Measurements from ENCODE around the gene PHLPP1.
A peak's percentile ranks its signal among the peaks of the same experiment; 100 is the strongest.

DNA sequence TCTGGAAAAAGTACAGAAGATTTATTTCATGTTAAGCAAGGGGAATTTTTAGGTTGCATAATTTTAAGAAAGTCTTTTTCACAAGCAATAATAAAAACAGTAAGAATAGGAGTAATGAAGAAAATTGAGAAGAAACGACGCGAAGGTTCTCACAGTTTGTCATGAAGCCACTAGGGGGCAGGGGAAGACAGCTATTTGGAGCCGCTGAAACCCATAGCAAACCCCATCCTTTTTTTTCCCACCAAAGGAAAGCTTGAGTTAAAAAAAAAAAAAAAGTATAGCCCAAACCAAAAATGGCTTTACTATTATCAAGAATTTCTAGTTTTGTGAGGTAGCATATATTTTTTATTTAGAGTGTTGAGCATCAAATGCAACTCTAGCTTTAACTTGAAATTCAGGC, 300.9 kb downstream of the PHLPP1 start:
- TF ChIP-seq POLR2A (IDR thresholded peaks at IDR 0.05): no peak
- TF ChIP-seq, protein P1, sequence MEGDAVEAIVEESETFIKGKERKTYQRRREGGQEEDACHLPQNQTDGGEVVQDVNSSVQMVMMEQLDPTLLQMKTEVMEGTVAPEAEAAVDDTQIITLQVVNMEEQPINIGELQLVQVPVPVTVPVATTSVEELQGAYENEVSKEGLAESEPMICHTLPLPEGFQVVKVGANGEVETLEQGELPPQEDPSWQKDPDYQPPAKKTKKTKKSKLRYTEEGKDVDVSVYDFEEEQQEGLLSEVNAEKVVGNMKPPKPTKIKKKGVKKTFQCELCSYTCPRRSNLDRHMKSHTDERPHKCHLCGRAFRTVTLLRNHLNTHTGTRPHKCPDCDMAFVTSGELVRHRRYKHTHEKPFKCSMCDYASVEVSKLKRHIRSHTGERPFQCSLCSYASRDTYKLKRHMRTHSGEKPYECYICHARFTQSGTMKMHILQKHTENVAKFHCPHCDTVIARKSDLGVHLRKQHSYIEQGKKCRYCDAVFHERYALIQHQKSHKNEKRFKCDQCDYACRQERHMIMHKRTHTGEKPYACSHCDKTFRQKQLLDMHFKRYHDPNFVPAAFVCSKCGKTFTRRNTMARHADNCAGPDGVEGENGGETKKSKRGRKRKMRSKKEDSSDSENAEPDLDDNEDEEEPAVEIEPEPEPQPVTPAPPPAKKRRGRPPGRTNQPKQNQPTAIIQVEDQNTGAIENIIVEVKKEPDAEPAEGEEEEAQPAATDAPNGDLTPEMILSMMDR (IDR thresholded peaks at IDR 0.05 in 4 of 5, conservative IDR thresholded peaks at IDR 0.05 in 1 of 5): peak; percentile 43 to 78 (median 70)

Measured in gastrocnemius medialis (tissue), 4 donors.